CD4-positive, alpha-beta T cell treated with Interleukin-2 at 100 ng/mL for 4 hours (primary cell): ENCODE measurements around the gene CDK9.

Source experiments
- DNase-seq: peaks from one replicate; pipeline ENCODE4 v3.0.0-alpha.2; 2020; ENCODE audit warnings: low spot score

The CDK9 gene

DNA sequence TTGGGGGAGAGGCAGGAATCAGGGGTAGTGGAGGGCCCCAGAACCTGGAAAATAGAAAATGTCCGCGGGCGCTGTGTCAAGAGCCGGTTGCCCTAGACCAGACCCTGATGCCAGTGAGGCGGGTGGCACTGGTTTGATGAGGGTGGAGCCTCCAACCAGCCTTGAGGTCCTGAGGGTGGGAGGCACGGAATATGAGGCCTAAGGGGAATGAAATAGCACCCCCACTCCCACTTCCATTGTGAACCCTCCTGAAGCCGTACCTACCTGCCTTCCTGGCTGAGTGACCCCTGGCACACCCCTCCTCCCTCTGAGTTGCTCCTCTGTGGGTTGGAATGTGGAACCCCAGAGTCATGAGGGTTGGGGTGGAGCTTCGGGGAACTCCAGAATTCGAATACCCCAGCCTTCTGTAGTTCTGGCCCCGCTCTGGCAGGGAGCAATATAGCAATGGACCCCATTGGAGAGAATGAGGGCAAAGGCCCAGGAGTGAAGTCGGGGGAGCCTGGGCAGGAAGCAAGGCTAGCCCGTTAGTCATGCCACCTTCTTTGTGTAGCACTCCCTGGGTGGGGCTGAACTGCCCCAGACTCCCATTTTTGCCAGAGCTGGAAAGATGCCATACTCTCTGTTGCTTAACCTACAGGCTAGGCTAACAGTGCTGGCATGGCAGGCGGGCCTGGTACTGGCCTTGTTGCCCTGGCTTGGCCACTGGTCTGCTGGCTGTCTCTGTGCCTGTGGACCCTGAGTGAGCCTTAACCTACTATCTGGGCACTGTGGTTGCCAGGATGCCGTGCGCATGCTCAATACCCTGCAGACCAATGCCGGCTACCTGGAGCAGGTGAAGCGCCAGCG, 17.9 kb downstream of the CDK9 start:
- DNase-seq = no peak

DNA sequence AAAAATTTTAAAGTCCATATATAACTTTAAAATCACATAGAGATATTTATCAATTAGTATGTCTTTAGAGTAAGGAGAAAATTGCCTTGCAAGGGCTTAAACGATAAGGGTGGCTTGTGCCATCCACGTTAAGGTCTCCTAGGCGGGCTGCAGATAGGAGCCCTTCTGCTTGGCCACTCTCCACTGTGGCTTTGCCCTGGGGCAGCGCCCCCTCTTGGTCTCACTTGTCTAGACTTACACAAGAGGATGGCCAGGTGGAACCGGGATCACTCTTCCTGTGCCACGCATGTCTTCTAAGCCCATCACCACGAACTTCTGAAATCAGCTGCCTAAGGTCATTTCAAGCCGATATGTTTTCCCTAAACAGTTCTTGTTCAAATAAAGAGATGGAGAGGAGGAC, 19.8 kb downstream of the CDK9 start:
- peak; percentile 39 for DNase-seq

DNA sequence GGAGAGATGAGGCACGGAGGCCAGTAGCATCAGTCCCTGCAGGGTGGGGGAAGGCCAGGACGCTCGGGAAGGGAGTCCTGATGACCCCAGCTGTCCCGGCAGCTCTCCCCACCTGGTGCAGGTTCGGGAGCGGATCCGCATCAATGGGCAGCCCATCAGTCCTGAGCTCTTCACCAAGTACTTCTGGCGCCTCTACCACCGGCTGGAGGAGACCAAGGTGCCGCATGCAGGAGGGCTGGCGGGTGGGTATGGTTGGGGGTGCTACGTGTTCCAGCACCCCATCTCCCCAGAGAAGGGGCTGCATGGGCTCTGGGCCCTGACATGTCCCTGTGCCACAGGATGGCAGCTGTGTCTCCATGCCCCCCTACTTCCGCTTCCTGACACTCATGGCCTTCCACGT, 21.0 kb downstream of the CDK9 start:
- no peak for DNase-seq

DNA sequence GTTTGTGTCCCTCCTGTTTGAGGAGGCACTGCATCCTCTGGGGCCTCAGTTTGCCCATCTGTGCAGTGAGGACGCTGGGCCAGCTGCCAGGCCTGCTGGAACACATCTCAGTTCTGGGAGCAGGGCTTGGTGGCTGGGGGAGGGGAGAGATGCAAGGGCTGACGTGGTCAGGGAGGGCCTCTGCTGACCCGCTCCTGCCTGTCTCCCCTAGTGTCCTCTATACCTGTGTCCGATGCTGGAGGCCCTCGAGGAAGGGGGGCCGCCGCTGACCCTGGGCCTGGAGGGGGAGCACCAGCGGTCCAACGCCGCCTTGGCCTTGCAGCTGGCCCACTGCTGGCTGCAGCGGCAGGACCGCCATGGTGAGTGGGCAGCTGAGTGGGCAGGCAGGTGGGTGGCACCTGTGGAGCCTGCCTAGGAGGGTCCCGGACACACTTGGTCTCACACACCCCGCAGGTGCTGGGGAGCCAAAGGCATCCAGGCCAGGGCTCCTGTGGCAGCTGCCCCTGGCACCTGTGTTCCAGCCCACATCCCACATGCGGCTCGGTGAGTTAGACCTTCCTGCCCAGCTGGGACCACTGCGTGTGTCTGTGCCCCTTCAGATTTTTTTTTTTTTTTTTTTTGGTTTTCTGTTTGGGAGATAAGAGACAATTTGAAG, 22.6 kb downstream of the CDK9 start:
- no peak for DNase-seq

DNA sequence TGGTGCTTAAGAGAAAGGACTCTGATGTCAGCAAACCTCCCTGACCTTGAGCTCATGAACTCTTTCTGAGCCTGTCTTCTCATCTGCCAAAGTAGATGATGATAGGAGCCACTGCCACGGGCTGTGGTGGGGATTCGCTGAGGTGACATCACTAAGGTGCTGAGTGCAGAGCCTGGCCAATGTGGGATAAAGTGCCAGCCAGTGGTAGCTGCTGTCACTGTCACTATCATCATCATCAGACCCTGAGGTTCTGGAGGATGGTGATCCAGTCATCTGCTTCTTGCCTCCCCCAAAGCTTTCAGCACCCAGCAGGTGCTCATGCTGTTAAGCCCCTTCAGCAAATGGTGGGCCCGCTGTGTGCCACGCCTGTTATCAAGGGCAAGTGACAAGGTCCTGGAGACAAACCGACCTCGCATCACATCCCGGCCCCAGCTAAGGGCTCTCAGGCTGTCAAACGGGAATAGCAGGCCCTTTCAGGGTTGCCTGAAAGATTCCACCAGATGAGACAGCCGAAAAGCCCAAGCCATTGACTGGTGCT, 23.2 kb downstream of the CDK9 start:
- no peak for DNase-seq

DNA sequence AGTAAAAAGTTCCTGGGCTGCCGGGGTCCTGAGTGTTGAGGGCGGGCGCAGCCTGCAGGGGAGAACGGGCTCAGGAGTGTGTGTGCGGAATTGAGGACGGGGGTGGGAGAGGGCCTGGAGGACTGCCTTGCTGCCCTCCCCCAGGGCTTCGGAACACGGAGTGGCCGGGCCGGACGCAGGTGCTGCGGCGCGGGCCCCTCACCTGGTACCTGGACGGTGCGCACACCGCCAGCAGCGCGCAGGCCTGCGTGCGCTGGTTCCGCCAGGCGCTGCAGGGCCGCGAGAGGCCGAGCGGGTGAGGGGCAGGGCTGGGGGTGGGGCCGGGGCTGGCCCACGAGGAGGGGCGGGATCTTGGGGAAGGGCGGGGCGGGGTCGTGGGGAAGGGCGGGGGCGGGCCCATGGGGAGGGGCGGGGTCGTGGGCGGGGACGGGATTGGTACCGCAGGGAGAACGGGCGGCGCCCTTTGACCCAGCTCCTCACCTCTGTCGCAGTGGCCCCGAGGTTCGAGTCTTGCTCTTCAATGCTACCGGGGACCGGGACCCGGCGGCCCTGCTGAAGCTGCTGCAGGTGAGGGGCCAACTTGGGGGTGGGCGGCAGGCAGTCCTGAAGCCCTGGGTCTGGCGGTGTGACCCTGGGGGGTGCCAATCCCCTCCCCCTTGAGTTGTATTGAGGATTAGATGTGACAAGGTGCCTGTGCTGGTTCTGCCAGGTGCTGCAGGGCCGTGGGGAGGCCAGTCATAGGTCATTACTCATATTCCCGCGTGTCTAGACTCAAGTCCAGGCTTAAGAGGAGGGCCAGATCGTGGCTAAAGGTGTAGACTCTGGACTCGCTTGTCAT, 23.9 kb downstream of the CDK9 start:
- DNase-seq = no peak

DNA sequence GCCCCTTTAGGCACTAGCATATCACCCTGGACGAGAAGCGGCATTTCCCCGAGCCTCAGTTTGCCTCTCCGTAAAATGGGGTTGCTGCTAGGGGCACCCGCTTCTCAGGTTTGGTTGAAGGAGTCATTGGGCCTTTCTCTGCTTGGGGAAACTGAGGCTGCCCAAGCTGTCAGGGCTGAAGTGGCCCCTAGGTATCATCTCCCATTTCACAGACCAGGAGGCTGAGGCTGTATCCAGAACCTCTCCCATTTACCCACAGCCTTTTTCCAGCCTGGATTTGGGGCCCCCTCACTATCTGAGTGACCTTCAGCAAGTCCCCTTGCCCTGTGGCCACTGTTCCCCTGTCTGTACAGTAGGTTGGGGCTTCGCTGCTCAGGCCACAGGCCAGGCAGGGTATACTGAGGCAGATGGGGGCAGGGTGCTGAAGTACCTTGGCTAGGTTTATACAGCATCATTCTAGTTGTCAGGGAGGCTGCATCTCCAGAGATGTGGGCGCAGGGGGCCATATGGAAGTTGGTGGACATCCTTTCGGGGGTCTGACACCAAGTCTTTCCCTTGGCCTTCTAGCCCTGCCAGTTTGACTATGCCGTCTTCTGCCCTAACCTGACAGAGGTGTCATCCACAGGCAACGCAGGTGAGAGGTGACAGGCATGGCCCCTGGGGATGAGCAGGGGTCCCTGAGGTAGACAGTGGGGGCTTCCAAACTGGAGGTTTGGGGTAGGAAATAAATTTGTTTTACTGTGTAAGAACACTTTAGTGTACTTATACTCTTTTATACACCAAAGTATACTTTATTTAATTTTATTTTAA, 24.7 kb downstream of the CDK9 start:
- no peak for DNase-seq

DNA sequence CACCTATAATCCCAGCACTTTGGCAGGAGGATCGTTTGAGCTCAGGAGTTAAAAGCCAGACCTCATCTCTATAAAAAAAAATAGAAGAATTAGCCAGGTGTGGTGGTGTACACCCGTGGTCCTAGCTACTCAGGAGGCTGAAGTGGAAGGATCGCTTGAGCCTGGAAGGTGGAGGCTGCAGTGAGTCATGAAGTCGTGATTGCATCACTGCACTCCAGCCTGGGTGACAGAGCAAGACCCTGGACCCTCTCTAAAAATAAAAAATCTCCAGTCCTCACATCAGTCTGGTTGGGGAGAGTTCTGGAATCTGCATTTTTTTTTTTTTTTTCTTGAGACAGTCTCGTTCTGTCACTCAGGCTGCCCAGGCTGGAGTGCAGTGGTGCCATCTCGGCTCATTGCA, 26.2 kb downstream of the CDK9 start:
- no peak for DNase-seq

DNA sequence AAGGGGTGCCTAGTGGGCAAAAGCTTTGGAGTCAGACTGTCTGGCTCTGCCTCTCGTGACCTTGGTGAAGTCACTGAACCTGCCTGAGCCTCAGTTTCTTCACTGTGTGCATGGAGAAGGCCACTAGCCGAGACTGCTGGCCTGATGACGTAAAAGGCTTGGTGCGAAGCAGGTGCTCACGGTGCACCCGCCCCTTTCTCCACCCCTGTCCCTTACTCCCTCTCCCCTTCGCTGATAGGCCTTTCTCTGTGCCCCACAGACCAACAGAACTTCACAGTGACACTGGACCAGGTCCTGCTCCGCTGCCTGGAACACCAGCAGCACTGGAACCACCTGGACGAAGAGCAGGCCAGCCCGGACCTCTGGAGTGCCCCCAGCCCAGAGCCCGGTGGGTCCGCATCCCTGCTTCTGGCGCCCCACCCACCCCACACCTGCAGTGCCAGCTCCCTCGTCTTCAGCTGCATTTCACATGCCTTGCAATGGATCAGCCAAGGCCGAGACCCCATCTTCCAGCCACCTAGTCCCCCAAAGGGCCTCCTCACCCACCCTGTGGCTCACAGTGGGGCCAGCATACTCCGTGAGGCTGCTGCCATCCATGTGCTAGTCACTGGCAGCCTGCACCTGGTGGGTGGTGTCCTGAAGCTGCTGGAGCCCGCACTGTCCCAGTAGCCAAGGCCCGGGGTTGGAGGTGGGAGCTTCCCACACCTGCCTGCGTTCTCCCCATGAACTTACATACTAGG, 27.3 kb downstream of the CDK9 start:
- no peak for DNase-seq

DNA sequence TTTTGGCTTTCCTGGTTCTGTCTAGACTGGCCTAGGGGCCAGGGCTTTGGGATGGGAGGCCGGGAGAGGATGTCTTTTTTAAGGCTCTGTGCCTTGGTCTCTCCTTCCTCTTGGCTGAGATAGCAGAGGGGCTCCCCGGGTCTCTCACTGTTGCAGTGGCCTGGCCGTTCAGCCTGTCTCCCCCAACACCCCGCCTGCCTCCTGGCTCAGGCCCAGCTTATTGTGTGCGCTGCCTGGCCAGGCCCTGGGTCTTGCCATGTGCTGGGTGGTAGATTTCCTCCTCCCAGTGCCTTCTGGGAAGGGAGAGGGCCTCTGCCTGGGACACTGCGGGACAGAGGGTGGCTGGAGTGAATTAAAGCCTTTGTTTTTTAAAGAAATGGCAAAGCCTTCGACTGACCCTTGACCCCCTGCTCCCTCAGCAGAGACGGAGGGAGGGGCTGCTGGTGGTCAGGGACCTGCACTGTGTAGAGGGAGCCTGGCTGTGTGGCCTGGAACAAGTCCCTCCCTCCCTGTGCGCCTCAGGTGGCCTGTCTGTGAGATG, 27.9 kb downstream of the CDK9 start:
- no peak for DNase-seq

DNA sequence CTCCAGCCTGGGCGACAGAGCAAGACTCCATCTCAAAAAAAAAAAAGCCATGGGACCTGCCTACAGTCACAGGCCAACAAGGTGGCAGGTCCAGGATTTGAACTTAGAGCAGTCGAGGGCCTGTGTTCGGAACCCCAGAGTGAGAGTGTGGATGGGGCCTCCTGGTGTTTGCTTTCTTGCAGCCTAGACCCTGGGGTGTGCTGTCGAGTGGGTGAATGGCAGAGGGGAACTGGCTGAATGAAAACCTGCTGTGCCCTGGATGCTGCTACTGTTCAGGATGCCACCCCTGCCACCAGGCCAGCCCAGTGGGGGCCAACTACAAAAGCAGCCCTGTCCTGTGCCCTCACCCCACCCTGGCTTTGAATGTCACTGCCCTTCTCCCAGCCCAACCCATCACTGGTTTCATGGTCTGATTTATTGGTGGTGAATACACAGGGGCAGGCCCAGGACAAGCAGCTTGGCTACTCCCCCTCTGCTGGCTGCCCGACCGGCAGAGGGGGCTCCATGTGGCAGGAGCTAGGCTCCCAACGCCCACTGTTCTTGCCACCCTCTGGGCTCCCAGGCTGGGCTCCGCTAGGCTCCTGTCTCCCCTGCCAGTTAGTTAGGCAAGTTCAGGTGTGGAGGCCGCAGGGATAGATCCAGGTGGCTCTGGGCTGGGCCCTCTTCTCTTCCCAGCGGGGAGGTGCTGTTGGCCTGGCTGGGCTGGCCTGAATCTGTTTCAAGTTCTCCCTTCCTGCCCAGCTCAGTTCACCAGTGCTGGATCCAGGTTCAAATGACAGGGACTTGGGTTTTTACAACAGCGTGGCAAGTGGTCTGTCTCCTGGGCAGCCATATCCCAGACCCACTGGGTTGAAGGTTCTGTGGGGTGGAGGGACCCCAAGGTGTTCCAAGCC, 29.0 kb downstream of the CDK9 start:
- no peak for DNase-seq

DNA sequence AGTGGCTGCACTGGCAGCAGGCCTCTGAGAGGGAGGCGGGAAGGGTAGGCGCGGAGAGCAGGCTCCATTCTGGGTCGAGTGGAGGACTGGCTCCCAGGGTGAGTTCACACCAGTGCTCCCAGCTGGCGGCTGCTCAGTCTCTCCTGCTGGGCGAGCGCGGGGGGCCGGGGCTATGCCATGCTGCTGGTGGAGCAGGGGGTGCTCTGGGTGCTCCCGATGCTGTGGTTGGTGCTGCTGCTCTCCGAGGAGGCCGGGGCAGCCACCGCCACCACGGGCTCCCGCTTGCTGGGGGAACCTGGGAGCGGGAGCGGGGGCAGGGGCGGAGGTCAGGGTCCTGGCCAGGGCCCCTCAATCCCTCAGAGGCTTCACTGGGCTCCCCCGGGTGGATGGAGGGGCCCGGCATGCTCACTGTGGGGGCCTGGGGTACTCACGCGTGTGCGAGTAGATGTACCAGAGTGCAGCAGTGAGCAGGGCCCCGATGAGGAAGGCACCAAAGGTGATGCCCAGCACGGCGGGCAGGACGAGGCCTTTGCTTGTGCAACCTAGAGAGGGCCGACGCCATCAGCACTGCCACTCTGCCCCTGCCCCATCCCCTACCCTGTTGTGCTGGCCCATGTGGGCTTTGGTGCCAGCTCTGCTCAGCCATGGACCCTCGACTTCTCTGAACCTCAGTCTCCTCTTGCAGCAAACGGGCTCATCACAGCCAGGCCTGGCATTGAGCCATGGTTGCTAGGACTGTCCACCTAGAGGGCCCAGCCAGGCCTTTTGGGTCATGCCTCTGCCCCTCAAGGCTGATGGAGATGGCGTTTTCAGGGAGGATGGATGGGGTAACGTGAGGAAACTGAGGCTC, 29.9 kb downstream of the CDK9 start:
- DNase-seq = no peak

DNA sequence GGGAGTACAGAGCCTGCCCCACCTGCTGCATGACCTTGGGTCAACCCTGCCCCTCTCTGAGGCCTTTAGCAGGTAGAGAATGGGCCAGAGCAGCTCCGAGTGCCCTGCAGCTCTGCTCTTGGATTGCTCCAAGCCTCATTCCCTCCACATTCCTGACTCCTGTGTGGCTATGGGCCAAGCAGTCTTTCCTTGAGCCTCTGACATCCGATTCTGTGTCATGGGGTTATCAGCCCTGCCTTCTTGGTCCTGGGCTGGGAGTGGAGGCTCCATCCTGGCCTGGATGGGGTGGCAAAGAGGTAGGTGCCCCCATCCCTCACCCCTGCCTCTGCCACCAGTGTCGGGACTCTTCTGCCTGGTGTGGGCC, 30.5 kb downstream of the CDK9 start:
- DNase-seq = no peak

DNA sequence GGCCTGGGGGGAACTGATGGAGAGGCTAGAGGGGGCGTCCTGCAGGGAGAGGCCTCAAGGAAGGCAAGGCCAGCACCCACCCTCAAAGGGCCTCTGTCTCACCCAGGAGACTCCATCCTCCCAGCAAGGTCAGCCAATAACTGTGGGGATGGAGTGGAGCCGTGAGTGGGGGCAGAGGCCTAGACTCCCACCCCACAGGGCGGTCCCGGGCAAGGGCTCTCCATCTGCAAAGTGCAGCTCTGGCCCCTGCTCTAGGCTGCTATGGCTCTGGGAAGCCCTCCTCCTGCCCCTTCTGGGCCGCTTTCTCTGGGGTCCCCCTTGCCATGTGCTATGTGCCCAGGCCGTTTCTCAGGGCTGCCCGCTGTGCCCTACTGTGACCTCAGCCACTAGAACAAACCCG, 30.9 kb downstream of the CDK9 start:
- no peak for DNase-seq

DNA sequence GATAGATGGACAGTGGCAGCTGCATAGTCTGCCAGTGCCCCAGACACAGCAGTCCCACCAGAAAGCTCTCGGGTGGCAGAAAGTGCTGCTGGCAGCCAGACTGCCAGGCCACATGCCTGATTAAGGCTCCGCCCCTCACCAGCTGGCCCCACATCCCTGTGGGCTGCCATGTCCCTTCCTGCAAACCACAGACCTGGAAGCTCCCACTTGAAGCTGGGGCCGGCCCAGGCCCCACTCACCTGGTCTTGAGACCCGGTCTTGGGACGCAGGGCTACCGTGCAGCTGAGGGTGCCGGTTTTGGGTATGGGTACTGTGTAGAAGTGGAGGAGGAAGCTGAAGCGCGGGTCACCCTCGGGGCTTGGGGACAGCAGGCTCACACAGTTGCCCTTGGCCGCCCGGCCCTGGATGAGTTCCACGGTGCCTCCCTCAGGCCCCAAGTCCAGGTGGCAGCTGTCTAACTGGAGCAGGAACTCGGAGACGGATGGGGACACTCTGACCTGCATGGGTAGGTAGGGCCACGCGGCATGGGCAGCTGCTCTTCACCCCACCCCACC, 32.1 kb downstream of the CDK9 start:
- DNase-seq = no peak

DNA sequence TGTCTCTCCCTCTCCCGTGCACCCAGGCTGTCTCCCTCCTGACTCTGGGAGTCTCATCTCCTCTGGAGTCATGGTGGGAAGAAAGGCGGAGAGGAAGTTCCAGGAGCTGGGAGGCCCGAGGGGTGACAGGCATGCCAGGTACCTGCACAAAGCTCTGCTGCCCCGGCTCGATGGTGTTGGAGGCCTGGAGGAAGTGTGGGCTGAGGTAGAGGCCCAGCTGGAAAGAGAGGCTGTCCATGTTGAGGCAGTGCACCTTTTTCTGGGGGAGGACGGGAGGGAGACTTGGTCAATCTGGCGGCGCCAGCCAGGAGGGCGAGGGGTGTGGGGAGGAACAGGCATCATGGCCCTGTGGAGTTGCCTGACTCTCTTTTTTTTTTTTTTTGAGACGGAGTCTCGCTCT, 32.7 kb downstream of the CDK9 start:
- no peak for DNase-seq

DNA sequence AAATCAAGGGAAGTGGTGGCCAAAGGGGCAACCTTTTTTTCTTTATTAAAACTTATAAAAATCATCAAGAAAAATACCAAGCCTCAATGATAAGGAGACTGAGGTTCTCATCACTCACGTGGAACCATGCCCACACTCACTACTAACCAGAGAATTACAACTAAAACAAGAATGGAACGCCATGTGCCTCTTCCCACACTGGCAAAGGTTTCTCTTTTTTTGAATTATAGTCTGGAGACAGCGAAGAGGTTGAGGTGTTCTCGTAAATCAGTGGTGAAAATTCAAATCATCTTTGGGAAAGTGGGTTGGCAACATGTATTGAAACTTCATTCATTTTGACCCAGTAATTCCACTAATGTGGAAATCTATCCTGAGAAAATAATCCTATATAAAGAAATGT, 36.3 kb downstream of the CDK9 start:
- DNase-seq = no peak

DNA sequence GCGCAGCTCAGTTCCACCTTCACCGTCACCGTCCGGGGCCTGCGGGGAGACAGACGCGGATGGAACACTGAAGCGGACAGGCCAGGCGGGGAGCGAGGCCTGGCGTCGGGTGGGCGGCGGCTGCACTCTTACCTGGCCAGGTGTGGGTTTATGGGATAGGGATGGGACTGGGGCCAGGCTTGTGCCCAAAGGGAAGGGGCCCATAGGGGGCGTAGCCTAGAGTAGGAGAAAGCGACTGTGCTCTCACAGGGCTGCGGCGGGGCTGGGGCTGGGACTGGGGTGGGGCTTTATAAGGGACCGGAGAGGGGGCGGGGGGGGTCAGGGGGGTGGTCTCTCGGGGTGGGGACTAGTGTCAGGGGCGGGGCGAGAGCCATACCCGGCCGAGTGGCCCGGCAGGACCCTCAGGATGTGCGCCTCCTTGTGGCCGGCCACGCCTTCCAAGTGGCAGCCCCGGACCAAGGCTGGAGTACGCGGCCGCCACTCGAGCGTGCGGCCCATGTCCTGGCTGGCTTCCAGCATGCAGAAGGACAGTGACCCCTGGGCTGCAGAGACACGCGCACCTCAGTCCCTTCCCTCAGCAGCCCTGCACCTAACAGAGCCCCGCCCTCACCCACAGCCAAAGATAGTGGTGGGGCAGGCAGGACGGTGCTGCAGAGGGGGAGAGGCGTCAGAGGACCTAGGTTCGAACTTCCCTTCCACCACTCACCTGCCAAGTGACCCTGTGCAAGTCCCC, 39.7 kb downstream of the CDK9 start:
- no peak for DNase-seq
